GM13976 (cell line): ENCODE measurements around the gene GPNMB.

Experiments
- DNase-seq: peaks from one replicate; pipeline ENCODE4 v3.0.0; 2012; ENCODE audit warnings: low spot score
- in situ Hi-C: fragments of 300-500 bp; cut with MboI; formaldehyde crosslinking; loops from one replicate; pipeline ENCODE4 v1.12.0; 2022; ENCODE audit warnings: low sequenced_read_pairs, mixed read lengths, inconsistent platforms; ENCODE audit not compliant: unreplicated experiment
- TF ChIP-seq, protein P1 (sequence below): IDR thresholded peaks from 2 replicates; pipeline ENCODE4 v1.5.1; 2012; ENCODE audit warnings: borderline replicate concordance, mild to moderate bottlenecking; ENCODE audit not compliant: insufficient read depth; ENCODE audit errors: extremely low read depth, missing control alignments, control extremely low read depth

GPNMB gene

DNA sequence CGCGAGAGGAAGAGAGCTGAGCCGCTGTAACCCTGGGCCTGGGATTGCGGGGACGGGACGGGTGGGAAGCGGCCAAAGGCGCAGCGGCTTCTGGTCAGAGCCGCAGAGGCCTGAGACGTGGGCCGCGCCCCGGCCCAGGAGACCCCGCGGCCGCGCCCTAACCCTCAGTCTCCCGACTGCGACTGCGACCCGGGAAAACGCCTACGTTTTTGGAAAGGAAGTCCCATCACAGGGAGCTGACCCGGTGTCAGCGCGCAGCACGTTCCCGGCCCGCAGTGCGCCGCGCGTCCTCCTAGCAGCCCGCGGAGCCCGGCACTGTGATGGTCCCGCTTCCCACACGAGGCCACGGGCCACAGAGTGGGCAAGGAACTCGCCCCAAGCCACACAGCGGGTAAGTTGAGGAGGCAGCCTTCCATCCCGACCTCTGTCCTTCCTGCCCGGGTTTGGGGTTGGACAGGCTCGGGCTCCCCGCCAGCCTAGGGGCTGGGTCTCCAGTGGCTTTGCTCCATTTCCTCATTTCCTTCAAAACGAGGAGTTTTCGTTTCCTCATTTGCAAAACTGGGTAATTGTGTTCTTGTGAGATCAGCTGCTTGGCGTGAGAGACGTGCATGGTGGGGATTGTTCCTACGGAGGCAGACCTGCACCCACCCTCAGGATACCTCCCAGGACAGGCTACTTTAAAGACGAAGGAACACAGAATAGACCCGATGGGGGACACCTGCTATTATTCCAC lies 1.2 kb downstream of the GPNMB start:
- TF ChIP-seq, protein P1, sequence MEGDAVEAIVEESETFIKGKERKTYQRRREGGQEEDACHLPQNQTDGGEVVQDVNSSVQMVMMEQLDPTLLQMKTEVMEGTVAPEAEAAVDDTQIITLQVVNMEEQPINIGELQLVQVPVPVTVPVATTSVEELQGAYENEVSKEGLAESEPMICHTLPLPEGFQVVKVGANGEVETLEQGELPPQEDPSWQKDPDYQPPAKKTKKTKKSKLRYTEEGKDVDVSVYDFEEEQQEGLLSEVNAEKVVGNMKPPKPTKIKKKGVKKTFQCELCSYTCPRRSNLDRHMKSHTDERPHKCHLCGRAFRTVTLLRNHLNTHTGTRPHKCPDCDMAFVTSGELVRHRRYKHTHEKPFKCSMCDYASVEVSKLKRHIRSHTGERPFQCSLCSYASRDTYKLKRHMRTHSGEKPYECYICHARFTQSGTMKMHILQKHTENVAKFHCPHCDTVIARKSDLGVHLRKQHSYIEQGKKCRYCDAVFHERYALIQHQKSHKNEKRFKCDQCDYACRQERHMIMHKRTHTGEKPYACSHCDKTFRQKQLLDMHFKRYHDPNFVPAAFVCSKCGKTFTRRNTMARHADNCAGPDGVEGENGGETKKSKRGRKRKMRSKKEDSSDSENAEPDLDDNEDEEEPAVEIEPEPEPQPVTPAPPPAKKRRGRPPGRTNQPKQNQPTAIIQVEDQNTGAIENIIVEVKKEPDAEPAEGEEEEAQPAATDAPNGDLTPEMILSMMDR, result no peak
- DNase-seq, result peak; percentile 53
- in situ Hi-C loops, result no loop called here

DNA sequence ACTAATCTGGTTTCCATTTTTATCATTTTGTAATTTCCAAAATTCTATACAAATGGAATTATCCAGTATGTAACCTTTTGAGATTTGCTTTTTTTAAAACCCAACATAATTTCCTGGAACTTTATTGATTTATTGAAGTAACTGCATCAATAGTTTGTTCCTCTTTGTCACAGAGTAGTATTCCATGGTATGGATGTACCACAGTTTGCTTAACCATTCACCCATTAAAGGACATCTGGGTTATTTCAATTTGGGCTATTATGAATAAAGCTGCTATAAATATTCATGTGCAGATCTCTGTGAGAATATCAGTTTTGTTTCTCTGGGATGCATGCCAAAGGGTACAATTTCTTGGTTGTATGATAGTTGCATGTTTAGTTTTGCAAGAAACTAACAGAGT lies 2.9 kb downstream of the GPNMB start:
- TF ChIP-seq, protein P1, result no peak
- in situ Hi-C loops, result no loop called here
- DNase-seq, result no peak

DNA sequence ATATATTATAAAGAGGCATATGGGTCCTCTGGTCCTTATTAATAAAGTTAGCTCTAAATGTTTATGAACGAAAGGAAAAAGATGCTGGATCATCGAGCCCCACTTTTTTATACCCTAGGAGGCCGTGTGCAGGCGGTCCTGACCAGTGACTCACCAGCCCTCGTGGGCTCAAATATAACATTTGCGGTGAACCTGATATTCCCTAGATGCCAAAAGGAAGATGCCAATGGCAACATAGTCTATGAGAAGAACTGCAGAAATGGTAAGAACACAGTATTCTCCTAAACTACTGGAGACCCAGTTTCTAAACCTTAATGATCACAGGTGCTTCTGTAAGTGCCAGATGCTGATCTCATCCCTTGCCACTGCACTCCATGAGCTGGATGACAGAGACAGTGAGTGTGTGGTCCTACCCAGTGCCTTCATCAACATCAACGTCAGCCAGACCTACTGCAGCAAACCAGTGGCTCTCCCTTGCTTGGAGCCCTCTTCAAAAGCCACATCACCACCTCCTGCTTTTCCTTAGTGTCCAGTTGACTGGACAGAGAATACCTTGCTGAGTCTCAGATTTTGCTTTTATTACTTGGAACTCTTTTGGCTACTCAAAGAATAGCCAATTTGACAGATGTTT lies 7.6 kb downstream of the GPNMB start:
- TF ChIP-seq, protein P1, result no peak
- in situ Hi-C loops, result no loop called here

DNA sequence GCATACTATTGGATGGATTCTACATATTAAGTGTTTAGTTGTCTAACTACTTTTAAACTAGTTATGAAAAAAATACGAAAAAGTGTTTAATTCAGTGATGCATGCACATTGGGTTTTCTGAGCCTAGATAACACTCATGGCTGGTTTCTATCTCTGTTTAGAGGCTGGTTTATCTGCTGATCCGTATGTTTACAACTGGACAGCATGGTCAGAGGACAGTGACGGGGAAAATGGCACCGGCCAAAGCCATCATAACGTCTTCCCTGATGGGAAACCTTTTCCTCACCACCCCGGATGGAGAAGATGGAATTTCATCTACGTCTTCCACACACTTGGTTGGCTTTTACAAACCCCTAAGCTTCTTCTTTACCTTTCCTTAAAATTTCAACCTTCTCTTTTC lies 10.2 kb downstream of the GPNMB start:
- DNase-seq, result no peak
- TF ChIP-seq, protein P1, result no peak
- in situ Hi-C loops, result no loop called here

More for the DNA sequence above, 7.6 kb downstream of the GPNMB start:
- no peak for DNase-seq

DNA sequence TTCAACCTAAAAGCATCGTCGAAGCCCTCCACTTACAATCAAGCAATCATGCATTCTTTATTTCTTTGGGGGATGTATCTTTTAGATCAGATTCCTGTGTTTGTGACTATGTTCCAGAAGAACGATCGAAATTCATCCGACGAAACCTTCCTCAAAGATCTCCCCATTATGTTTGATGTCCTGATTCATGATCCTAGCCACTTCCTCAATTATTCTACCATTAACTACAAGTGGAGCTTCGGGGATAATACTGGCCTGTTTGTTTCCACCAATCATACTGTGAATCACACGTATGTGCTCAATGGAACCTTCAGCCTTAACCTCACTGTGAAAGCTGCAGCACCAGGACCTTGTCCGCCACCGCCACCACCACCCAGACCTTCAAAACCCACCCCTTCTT lies 13.8 kb downstream of the GPNMB start:
- TF ChIP-seq, protein P1, result no peak
- in situ Hi-C loops, result no loop called here
- DNase-seq, result no peak

DNA sequence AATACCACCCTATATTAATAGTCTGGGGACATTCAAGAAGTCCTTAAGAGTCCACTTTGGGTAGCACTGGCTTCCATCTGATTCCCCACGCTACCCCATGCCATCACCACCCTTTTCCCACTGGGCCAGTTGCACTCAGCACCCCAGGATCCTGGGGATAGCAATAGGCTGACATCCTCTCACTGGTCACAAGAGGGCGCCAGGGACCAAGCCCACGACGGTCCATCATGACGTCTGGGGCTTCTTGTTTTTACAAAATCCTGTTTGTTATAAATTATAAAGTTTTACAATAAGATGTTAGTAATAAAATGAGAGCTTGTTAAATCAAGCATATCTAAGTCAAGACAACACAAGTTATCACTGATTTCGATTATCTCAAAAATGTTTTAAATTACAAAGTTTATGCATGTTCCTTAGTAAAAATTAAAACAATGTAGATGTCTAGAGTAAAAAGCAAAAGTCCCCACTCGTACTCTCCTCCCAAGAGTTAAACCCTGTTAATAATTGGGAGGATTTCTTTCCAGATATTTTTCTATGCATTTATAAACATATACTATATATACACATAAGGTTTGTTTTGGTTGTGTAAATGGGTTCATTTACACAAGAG lies 15.4 kb downstream of the GPNMB start:
- DNase-seq, result peak; percentile 80
- TF ChIP-seq, protein P1, result peak; percentile 87
- in situ Hi-C loops, result no loop called here
